HepG2 (cell line): Measurements from ENCODE around the gene CXCL17. TPM values are rescaled to one million over a fixed set of nuclear protein-coding genes. Genes with fewer than 3 reads are reported as not detected.
A peak's percentile ranks its signal among the peaks of the same experiment; 100 is the strongest.

ENCODE experiments used
- GPBP1L1 ChIP-seq: sonication (generic); formaldehyde crosslinking; IDR thresholded peaks from 2 replicates; pipeline ENCODE4 v1.5.0; 2020; ENCODE audit warnings: mild to moderate bottlenecking, missing genetic modification reagents
- HNF4G ChIP-seq, 2 experiments: sonication (generic) in 1 of 2; formaldehyde crosslinking in 1 of 2; IDR thresholded peaks; 2 replicates each; pipeline versions ENCODE4 v1.4.0 to v1.6.1; 2011 to 2020; ENCODE audit warnings: borderline replicate concordance in 2 of 2, low read depth in 2 of 2, mild to moderate bottlenecking in 2 of 2, low read length in 1 of 2, missing genetic modification reagents in 1 of 2, moderate library complexity in 1 of 2
- LCORL ChIP-seq, 2 experiments: fragments of 450-650 bp in 1 of 2; sonication (generic) in 1 of 2; formaldehyde crosslinking in 1 of 2; IDR thresholded peaks; 2 replicates each; pipeline versions ENCODE4 v1.5.0 to v1.6.1; 2017 to 2020; ENCODE audit warnings: antibody characterized with exemption in 1 of 2, missing genetic modification reagents in 1 of 2
- MEF2D ChIP-seq: sonication (generic); formaldehyde crosslinking; IDR thresholded peaks from 2 replicates; pipeline ENCODE4 v1.5.1; 2020; ENCODE audit warnings: mild to moderate bottlenecking, missing genetic modification reagents
- PAXIP1 ChIP-seq: sonication (generic); formaldehyde crosslinking; conservative IDR thresholded peaks from 2 replicates; pipeline ENCODE4 v1.4.0; 2020; ENCODE audit warnings: mild to moderate bottlenecking, missing genetic modification reagents, moderate library complexity
- RXRB ChIP-seq: IDR thresholded peaks from 2 replicates; pipeline ENCODE4 v1.6.1; 2016; ENCODE audit warnings: borderline replicate concordance, missing genetic modification reagents, missing compliant biosample characterization
- STAT5B ChIP-seq: sonication (generic); formaldehyde crosslinking; IDR thresholded peaks from 2 replicates; pipeline ENCODE4 v1.4.0; 2020; ENCODE audit warnings: missing genetic modification reagents
- TBX2 ChIP-seq: sonication (generic); formaldehyde crosslinking; IDR thresholded peaks from 2 replicates; pipeline ENCODE4 v1.5.0; 2020; ENCODE audit warnings: missing genetic modification reagents, mild to moderate bottlenecking, borderline replicate concordance
- TFE3 ChIP-seq: IDR thresholded peaks from 2 replicates; pipeline ENCODE4 v1.6.1; 2016
- ZBTB20 ChIP-seq: sonication (generic); formaldehyde crosslinking; IDR thresholded peaks from 2 replicates; pipeline ENCODE4 v1.8.1; 2023; ENCODE audit warnings: missing genetic modification reagents, low read depth, mild to moderate bottlenecking, borderline replicate concordance
- ZBTB7B ChIP-seq: sonication (generic); formaldehyde crosslinking; IDR thresholded peaks from 2 replicates; pipeline ENCODE4 v1.4.0; 2020; ENCODE audit warnings: missing genetic modification reagents
- ZHX1 ChIP-seq: sonication (generic); formaldehyde crosslinking; IDR thresholded peaks from 2 replicates; pipeline ENCODE4 v1.8.1; 2022; ENCODE audit warnings: low read depth, mild to moderate bottlenecking, missing genetic modification reagents
- ZMYM2 ChIP-seq: sonication (generic); formaldehyde crosslinking; IDR thresholded peaks from 2 replicates; pipeline ENCODE4 v1.8.0; 2022; ENCODE audit warnings: mild to moderate bottlenecking, missing genetic modification reagents
- ZNF235 ChIP-seq: sonication (generic); formaldehyde crosslinking; IDR thresholded peaks from 2 replicates; pipeline ENCODE4 v1.8.1; 2023; ENCODE audit warnings: mild to moderate bottlenecking, missing genetic modification reagents, borderline replicate concordance
- ZNF30 ChIP-seq: sonication (generic); formaldehyde crosslinking; IDR thresholded peaks from 2 replicates; pipeline ENCODE4 v1.5.0; 2020; ENCODE audit warnings: mild to moderate bottlenecking, missing genetic modification reagents
- ZNF766 ChIP-seq: sonication (generic); formaldehyde crosslinking; IDR thresholded peaks from 2 replicates; pipeline ENCODE4 v1.5.0; 2020; ENCODE audit warnings: missing genetic modification reagents, borderline replicate concordance
- polyA plus RNA-seq, 8 experiments: library from polyadenylated mRNA; depleted of rRNA in 3 of 8; stranded (reverse) in 7 of 8; unstranded in 1 of 8; fragments of >200 nt; fragmentation: Illumina TruSeq in 4 of 8; extraction: Trizol in 4 of 8; gene quantifications; 2 replicates each; pipeline versions ENCODE4 v1.2.1 to v1.2.3, GENCODE V29; 2011 to 2016; ENCODE audit warnings: low read depth in 4 of 8, missing spikeins in 1 of 8, mixed read lengths in 1 of 8; ENCODE audit not compliant: insufficient read depth in 1 of 8
- total RNA-seq, 5 experiments: library from RNA; depleted of rRNA; stranded (reverse); fragments of >200 nt; fragmentation: Illumina TruSeq; extraction: Trizol; gene quantifications; 2 replicates each; pipeline ENCODE4 v1.2.3, GENCODE V29; 2016; ENCODE audit warnings: low read depth in 1 of 5
- TF ChIP-seq, protein P1 (sequence below): fragments of 450-650 bp; IDR thresholded peaks from 2 replicates; pipeline ENCODE4 v1.6.1; 2017

Gene CXCL17
- total and polyA plus RNA-seq, 2 of the 13 experiments (the other 11 are each of a cell fraction or from before 2014, with no cell fraction given): 0.12 TPM; not detected in 1

GRCh38 chr19:42433503-42434260, 9.1 kb downstream of the CXCL17 start (continued):
- TF ChIP-seq ZHX1 (CRISPR knock-in tag) (no peak), ZBTB20 (no peak), GPBP1L1 (no peak), ZNF30 (CRISPR knock-in tag) (no peak), RXRB (CRISPR knock-in tag) (peak; percentile 93), LCORL (IDR thresholded peaks at IDR 0.05) (no peak), LCORL (CRISPR knock-in tag; IDR thresholded peaks at IDR 0.05) (peak; percentile 67; the same call in 1 of the 2 replicates), ZNF766 (CRISPR knock-in tag) (no peak), ZNF235 (CRISPR knock-in tag) (no peak), HNF4G (IDR thresholded peaks at IDR 0.05; ENCODE audit: borderline replicate concordance, low read depth, low read length) (peak; percentile 92), HNF4G (CRISPR knock-in tag; IDR thresholded peaks at IDR 0.05; ENCODE audit: borderline replicate concordance, low read depth) (peak; percentile 94), ZMYM2 (CRISPR knock-in tag) (peak; percentile 69; the same call in 1 of the 2 replicates), TBX2 (CRISPR knock-in tag) (peak; percentile 43; the same call in 1 of the 2 replicates), PAXIP1 (CRISPR knock-in tag) (peak; percentile 90), STAT5B (CRISPR knock-in tag) (no peak), ZBTB7B (CRISPR knock-in tag) (peak; percentile 70; the same call in 1 of the 2 replicates), MEF2D (CRISPR knock-in tag) (peak; percentile 35; the same call in 1 of the 2 replicates), TFE3 (CRISPR knock-in tag) (peak; percentile 55; the same call in 1 of the 2 replicates)
- TF ChIP-seq, protein P1, sequence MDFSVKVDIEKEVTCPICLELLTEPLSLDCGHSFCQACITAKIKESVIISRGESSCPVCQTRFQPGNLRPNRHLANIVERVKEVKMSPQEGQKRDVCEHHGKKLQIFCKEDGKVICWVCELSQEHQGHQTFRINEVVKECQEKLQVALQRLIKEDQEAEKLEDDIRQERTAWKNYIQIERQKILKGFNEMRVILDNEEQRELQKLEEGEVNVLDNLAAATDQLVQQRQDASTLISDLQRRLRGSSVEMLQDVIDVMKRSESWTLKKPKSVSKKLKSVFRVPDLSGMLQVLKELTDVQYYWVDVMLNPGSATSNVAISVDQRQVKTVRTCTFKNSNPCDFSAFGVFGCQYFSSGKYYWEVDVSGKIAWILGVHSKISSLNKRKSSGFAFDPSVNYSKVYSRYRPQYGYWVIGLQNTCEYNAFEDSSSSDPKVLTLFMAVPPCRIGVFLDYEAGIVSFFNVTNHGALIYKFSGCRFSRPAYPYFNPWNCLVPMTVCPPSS: no peak
